Heart right ventricle (tissue), 16 donors: ENCODE data around the gene ANAPC1. TPM values are rescaled to one million over a fixed set of nuclear protein-coding genes. Genes with fewer than 3 reads are reported as not detected.
"Not testable (repeated sequence)": the region's sequence is repeated elsewhere in the genome, so short reads cannot be mapped to it uniquely, and the experiment has no call there.

ENCODE experiments used
- ATAC-seq, 8 donors: fragments of 200-7000 bp; cut with Tn5 transposase; one replicate each; pipeline ENCODE4 v1.9.1; 2020; ENCODE audit warnings: mild to moderate bottlenecking in 8 of 8, moderate library complexity in 8 of 8, moderate number of reproducible peaks in 1 of 8
- DNase-seq, 2 donors: peaks; one replicate each; pipeline ENCODE4 v3.0.0-alpha.2; 2020
- H3K27ac ChIP-seq, 10 donors: fragments of 200-600 bp; sonication (generic) in 2 of 10; one replicate each; pipeline versions ENCODE4 v1.5.0 to v1.8.0; 2020 to 2022; ENCODE audit warnings: mild to moderate bottlenecking in 3 of 10
- H3K27me3 ChIP-seq, 7 donors: fragments of 200-600 bp; one replicate each; pipeline ENCODE4 v1.8.0; 2021 to 2022; ENCODE audit warnings: mild to moderate bottlenecking in 2 of 7
- H3K36me3 ChIP-seq, 9 donors: fragments of 200-600 bp; sonication (generic) in 1 of 9; one replicate each; pipeline versions ENCODE4 v1.5.0 to v1.8.0; 2020 to 2022; ENCODE audit warnings: mild to moderate bottlenecking in 2 of 9
- H3K4me1 ChIP-seq, 9 donors: fragments of 200-600 bp; sonication (generic) in 1 of 9; one replicate each; pipeline versions ENCODE4 v1.5.0 to v1.8.0; 2020 to 2022; ENCODE audit warnings: mild to moderate bottlenecking in 4 of 9
- H3K4me3 ChIP-seq, 10 donors: fragments of 200-600 bp; sonication (generic) in 2 of 10; one replicate each; pipeline versions ENCODE4 v1.5.0 to v1.8.0; 2020 to 2022; ENCODE audit warnings: mild to moderate bottlenecking in 7 of 10, moderate library complexity in 2 of 10
- H3K9me3 ChIP-seq, 11 donors: fragments of 200-600 bp in 10 of 11; sonication (generic) in 2 of 11; one replicate each; pipeline versions ENCODE4 v1.5.0 to v1.8.0; 2013 to 2022; ENCODE audit warnings: mild to moderate bottlenecking in 2 of 11, control low read depth in 1 of 11, moderate library complexity in 1 of 11
- CTCF ChIP-seq, 9 donors: fragments of 200-600 bp; sonication (generic) in 2 of 9; IDR thresholded peaks; one replicate each; pipeline versions ENCODE4 v1.5.0 to v1.8.0; 2021 to 2022; ENCODE audit warnings: antibody characterized with exemption in 9 of 9, mild to moderate bottlenecking in 5 of 9, moderate library complexity in 1 of 9
- whole genome bisulfite sequencing, 2 donors: extraction: QIAGEN DNeasy Blood & Tissue Kit; methylation state at CpG; one replicate each; pipeline ENCODE4 v1.1.7; 2013; ENCODE audit warnings: inconsistent platforms in 1 of 2; 5-methylcytosine and 5-hydroxymethylcytosine counted together
- intact Hi-C, 10 donors: fragments of 100-400 bp; cut with DNase I; formaldehyde crosslinking; loops; one replicate each; pipeline versions ENCODE4 v1.11.1 to v1.14.2; 2022
- polyA plus RNA-seq, 2 donors: library from polyadenylated mRNA; stranded (reverse); fragments of 200-250 nt; gene quantifications; one replicate each; pipeline ENCODE4 v1.2.3, GENCODE V29; 2013
- total RNA-seq, 10 donors: library from RNA; stranded (reverse); fragmentation: NEBNext Ultra II Directional in 3 of 10; extraction: Animal tissue kit (Norgen Biotek cat#: 25700) in 3 of 10; gene quantifications; one replicate each; pipeline versions ENCODE4 v1.2.1 to v1.2.4, GENCODE V29; 2021 to 2023
- donor health status: Arrhythmogenic right ventricular cardiomyopathy.
- donor health status: ischemic (EF 13 %, LVEDD 7.1; RV severe dilation, severe dysfunction).
- donor health status: healthy with polysubstance abuse.
- donor health status: DM: no; HTN: yes; CAD: no.
- donor health status: DM: no; HTN: no; CAD: no.
- donor health status: ischemic (EF 25% LVEDD 6.9; RV normal size, moderate dysfunction).
- donor health status: ischemic (EF 25% LVEDD 5.7; RV mildly dilated, moderate dysfunction).
- donor health status: healthy.
- donor health status: DM: yes; HTN: yes; CAD: no.
- donor health status: Ischemic cardiomyopathy.
- donor health status: ischemic (EF 35%, LVEDD 5.7; RV mildly dilated, moderate dysfunction).
- donor health status: nonischemic (EF 11% LVEDD 7.7; RV severe dilation, severe dysfunction).
- donor health status: DM: yes; HTN: yes; CAD: no.
- donor health status: PGD.
- donor health status: ischemic (EF 29% LVEDD 5.4; RV normal size, mild dysfunction).
- donor health status: nonischemic (EF 23%, LVEDD 6.1; RV moderate dilation, normal function).

Gene ANAPC1
- total and polyA plus RNA-seq, 12 donors = 3.9 to 23.2 (median 18.6) TPM

- intact Hi-C loops = no loop called here
- peak overlapping the region in 6 of 10 donors; percentile 0 to 61 (median 20) for H3K27ac ChIP-seq
- ATAC-seq (peak in 5 of 8 donors; percentile 43 to 75 (median 66)), DNase-seq (peak in 1 of 2 donors; percentile 54)
- H3K9me3 ChIP-seq = no peaks in the 10 kb centered on the region
- no peaks in the 10 kb centered on the region for H3K36me3 ChIP-seq
- 46 to 51% methylated on average over 2 of the region's 2 CpGs for WGBS, 2 donors
- no peak for TF ChIP-seq CTCF (IDR thresholded peaks at IDR 0.05)
- peaks cover 3 to 64% (median 39%) of the 10 kb centered on the region in 9 donors for H3K4me1 ChIP-seq
- no peaks in the 10 kb centered on the region for H3K27me3 ChIP-seq
- no peak overlapping the region for H3K4me3 ChIP-seq
These were observed 26.8 kb upstream of the ANAPC1 start for GRCh38 chr2:111910609-111911277.

DNA sequence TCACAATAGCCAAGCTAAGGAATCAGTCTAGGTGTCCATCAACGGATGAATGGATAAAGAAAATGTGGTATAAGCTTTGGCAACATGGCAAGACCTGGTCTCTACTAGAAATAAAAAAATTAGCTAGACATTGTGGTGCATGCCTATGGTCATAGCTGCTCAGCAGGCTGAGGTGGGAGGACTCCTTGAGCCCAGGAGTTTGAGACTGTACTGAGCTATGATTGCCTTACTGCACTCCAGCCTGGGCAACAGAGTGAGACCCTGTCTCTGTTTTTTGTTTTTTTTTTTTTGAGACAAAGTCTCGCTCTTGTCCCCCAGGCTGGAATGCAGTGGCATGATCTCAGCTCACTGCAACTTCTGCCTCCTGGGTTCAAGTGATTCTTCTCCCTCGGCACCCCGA is 26.0 kb upstream of the ANAPC1 start:
- not testable (repeated sequence) for H3K9me3 ChIP-seq, H3K27me3 ChIP-seq, H3K4me3 ChIP-seq, ATAC-seq, H3K27ac ChIP-seq, H3K36me3 ChIP-seq, DNase-seq
- intact Hi-C loops = loop anchor here in 5 of 10 donors (5.0 to 10.0 kb wide), 4 partner anchors 37 to 47 kb away; no protein-coding TSS in a partner anchor
- peaks cover 3 to 70% (median 46%) of the 10 kb centered on the region in 9 donors for H3K4me1 ChIP-seq
- WGBS, 2 donors = 92 to 97% methylated on average over 4 of the region's 4 CpGs

GRCh38 chr2:111909079-111909478 is 25.1 kb upstream of the ANAPC1 start:
- no peaks in the 10 kb centered on the region for H3K27me3 ChIP-seq
- intact Hi-C loops = loop anchor here in 5 of 10 donors (5.0 to 10.0 kb wide), 4 partner anchors 38 to 48 kb away; no protein-coding TSS in a partner anchor
- H3K4me1 ChIP-seq = peaks cover 6 to 80% (median 55%) of the 10 kb centered on the region in 9 donors
- peak overlapping the region in 7 of 10 donors; percentile 25 to 75 (median 34) for H3K27ac ChIP-seq
- TF ChIP-seq CTCF (IDR thresholded peaks at IDR 0.05) = no peak
- ATAC-seq = no peak
- H3K36me3 ChIP-seq = no peaks in the 10 kb centered on the region
- H3K4me3 ChIP-seq = no peak overlapping the region
- no peaks in the 10 kb centered on the region for H3K9me3 ChIP-seq
- 72 to 83% methylated on average over 3 of the region's 3 CpGs for WGBS, 2 donors
- DNase-seq = no peak

- peak overlapping the region in 8 of 10 donors; percentile 16 to 75 (median 30) for H3K27ac ChIP-seq
- WGBS, 2 donors = 66 to 86% methylated on average over 1 of the region's 1 CpG
- H3K4me1 ChIP-seq = peaks cover 6 to 85% (median 60%) of the 10 kb centered on the region in 9 donors
- intact Hi-C loops = loop anchor here in 5 of 10 donors (5.0 to 10.0 kb wide), 4 partner anchors 39 to 49 kb away; no protein-coding TSS in a partner anchor
- no peak for TF ChIP-seq CTCF (IDR thresholded peaks at IDR 0.05)
- DNase-seq (no peak), ATAC-seq (peak in 2 of 8 donors; percentile 37 to 45)
- H3K4me3 ChIP-seq = no peak overlapping the region
- no peaks in the 10 kb centered on the region for H3K36me3 ChIP-seq
- no peaks in the 10 kb centered on the region for H3K9me3 ChIP-seq
- H3K27me3 ChIP-seq = no peaks in the 10 kb centered on the region
These were observed 24.6 kb upstream of the ANAPC1 start for GRCh38 chr2:111908578-111908977.
